SKM-1 (cell line): ENCODE results near the gene PALD1.

Source experiments
- DNase-seq: peaks from one replicate; lab custom pipeline; 2025; ENCODE audit not compliant: unreplicated experiment; lab: John Stamatoyannopoulos, UW

PALD1 gene

DNA sequence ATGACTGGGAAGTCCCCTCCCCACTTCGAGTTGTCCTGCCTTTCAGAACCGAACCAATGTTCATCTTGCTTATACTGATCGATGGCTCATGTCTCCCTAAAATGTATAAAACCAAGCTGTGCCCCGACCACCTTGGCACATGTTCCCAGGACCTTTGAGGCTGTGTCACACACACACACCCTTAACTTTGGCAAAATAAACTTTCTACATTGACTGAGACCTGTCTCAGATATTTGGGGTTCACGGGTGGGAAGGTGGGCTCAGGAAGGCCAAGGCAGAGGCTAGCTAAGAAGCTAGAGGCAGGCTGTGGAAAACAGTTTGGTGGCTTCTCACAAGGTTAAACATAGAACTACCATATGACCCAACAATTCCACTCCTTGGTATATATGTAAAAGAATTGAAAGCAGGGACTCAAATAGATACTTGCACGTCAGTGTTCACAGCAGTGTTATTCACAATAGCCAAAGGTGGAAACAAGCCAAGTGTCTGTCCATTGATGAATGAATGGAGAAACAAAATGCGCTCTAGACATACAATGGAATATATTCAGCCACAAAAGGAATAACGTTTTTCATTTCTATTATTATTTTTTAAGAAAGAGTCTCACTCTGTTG, 108.6 kb downstream of the PALD1 start:
- DNase-seq: no peak

DNA sequence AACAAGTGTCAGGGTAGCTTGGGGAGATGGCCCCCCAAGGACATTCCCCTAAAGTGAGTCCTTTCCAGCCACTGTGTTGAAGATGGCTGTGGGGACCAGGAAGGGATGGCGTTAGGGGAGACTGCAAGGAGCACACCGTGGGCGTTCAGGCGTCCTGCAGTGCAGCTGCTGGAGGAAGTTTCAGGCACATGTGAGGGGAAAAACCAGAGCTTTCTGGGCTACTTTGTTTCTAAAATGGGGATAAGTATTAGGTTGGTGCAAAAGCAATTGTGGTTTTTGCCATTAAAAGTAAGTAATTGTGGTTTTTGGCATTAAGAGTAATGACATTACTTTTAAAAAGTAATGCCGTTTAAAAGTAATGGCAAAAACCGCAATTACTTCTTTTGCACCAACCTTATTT, 109.7 kb downstream of the PALD1 start:
- no peak for DNase-seq

DNA sequence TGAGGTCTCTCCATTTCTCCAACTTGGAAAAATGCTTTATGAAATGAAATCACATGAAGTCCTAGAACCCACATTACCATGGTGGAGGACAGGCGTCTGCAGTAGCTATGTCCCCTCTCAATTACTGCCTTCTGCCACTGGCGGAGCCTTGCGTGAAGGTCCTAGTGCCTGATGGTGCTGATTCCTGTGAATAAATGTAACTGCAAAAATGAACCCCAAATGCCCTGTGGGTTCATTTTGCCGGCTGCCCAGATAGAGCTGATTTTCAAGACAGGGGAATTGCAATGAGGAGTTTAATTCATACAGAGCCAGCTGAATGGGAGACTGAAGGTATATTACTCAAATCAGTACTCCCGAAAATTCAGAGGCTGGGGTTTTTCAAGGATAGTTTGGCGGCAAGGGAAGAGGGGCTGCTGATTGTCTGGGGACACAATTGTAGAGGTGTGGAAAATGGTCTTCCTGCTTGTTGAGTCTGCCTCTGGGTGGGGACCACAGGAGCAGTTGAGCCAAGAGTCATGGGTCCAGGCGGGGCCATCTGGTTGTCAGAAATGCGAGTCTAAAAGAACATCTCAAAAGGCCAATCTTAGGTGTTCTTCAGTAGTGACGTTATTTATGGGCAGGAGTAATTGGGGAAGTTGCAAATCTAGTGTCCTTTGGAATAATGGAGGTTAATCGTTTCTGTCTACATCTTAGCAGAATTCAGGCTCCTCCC, 110.4 kb downstream of the PALD1 start:
- no peak for DNase-seq

DNA sequence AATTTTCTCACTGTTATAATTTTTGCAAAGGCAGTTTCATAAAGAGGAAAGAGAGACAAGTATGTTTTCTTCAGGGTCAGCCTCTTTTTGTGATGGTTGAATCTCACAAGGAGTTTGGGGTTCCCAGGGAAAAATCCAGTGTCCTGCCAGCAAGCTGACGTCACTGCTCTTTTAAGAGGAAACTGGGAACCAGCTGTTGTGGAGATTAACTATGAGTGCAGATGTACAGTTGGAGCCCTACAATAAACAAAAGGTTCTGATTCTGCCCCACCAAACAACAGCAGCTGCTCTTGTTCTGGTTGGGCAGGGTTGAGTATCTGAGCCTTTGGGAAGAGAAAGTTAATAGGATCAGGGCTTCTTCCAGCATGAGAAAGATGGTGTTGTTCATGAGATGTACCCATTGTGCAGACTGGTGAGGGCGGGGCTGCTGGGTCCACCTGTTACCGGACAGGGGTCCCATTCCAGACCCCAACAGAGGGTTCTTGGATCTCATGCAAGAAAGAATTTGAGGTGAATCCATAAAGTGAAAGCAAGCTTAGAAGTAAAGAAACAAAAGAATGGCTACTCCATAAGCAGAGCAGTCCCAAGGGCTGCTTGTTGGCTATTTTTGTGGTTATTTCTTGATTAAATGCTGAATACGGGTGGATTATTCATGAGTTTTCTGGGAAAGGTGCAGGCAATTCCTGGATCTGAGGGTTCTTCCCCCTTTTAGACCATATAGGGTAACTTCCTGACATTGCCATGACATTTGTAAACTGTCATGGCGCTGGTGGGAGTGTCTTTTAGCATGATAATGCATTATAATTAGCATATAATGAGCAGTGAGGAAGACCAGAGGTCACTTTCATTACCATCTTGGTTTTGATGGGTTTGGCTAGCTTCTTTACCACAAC, 111.4 kb downstream of the PALD1 start:
- no peak for DNase-seq

DNA sequence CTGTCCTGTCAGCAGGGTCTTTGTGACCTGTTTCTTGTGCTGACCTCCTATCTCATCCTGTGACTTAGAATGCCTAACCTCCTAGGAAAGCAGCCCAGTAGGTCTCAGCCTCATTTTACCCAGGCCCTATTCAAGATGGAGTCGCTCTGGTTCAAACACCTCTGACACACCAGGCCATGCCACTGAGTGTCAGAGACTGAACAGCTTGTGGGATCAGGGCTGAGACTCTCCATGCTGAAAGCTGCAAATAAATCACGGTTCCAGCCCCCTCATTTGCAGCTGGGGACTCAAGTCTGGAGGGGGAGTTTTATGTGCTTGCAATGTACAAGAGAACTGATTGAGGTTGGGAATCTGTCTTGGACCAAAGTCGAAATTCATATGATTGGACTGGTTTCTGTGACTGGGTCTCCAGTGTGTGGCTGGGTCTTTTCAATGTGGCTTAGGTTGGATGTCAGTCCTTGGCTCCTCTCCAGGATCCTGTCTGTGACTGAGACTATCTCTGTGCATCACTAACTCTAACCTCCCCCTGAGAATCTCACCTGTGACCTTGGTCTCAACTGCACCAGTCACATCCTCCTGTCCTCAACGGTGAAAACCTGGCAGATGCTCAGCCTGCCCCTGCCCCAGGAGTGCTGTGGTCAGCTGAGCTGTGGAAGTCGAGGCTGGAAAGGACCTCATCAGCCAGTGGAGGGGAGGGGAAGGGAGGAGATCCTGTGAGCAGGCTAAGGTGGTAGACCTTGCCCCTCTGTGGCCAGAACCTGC, 112.3 kb downstream of the PALD1 start:
- no peak for DNase-seq

DNA sequence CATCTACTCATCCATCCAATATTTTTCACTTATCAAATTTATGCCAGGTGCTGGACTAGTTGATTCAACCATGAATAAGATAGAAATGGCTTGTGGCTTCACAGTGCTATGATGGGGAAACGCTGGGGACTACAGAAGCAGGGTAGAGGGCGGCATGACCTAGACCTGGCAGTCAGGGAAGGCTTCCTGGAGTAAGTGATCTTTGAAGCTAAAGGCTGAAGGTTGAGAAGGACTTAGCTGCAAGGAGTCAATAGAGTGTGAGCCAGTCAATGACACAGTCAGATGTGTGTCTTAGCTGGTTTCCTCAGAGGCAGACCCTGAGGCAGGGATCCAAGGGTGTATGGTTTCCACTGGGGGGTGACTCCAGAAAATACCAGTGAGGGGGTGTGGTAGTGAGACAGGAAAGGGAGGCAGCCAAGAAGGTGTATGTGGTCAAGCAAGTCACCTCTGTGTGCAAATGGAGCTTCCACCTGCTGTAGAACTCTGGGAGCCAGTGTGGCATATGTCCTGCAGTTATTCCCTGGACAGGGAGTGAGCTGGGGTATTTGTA, 113.7 kb downstream of the PALD1 start:
- DNase-seq: no peak

DNA sequence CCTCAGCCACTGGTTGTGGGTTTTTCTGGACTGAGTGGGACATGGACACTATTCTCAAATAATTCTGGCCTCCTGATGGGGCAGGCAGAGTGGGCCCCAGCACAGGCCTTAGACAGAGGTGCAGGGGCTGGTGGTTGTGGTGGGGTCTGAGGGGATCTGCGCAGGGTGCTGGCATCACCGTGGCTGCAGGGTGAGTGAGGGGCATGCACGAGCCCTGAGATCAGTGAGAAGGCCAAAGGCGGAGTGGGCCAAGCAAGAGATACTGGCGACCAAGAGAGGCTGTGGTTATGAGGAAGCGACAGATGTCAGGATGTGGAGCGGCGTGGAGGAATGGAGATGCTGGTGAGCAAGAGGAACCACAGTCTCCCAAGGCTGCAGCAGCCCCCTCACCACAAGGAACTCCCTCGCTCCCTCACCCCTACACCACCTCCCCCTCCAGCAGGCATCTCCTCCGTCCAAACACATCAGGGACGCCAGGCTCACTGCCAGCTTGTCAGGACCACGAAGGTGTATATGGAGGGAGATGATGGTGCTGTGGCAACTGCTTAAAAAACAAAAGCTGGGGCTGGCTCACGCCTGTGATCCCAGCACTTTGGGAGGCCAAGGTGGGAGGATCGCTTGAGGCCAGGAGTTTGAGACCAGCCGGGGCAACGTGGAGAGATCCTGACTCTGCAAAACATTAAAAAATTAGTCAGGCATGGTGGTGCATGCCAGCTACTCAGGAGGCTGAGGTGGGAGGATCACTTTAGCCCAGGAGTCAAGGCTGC, 114.4 kb downstream of the PALD1 start:
- peak; percentile 44 for DNase-seq

DNA sequence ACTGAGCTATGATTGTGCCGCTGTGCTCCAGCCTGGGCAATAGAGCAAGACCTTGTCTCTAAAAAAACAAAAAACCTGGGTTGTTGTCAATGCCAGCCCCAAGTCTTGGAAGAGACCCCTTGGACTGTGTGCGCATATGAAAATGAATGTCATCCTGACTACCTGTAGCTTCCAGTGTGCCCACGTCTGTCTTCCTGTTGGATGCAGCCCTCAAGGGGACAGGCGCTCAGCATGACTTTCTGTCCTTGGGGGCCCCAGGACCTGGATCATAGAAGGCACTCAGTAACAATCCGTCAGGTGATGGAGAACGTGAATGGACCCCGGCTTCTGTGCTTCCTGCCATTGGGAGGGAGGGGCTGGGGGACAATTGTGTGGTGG, 114.9 kb downstream of the PALD1 start:
- DNase-seq: no peak

DNA sequence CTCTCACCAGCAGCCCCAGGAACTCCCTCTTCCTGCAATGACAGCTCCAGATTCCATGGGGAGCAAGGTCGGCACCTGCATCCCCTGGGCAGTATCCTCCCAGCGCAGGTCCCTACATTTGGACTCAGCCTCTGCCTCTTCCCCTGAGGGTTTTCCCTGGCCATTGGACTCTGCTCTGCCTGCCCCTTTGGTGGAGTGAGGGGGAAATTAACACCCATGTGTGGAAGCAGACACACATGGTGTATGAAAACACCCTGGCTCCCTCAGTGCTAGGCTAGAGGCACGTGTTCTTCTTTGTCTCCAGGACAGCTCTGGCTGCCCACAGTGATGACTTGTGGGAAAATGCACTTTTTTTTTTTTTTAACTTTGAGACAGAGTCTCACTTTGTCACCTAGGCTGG, 115.6 kb downstream of the PALD1 start:
- DNase-seq: no peak

DNA sequence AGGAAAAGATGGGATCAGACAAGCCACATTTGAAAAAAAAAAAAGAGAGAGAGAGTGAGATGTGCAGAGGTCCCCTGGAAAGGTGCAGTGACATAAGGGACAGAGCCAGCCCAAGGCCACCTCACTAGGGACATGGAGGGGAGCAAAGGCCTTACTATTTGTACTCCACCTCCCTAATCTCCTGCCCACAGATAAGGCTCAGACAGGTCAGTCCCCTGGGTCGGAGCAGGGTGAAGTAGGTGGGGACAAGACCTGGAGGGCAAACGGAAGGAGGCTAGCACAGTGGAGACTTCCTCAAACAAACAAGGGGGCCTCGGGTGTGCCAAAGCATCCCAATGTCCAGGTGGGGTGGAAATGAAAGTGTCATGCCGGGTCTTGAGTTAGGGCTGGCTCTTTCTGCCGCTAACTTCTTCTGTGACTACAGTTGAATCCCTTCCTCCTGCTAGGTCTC, 117.0 kb downstream of the PALD1 start:
- no peak for DNase-seq

DNA sequence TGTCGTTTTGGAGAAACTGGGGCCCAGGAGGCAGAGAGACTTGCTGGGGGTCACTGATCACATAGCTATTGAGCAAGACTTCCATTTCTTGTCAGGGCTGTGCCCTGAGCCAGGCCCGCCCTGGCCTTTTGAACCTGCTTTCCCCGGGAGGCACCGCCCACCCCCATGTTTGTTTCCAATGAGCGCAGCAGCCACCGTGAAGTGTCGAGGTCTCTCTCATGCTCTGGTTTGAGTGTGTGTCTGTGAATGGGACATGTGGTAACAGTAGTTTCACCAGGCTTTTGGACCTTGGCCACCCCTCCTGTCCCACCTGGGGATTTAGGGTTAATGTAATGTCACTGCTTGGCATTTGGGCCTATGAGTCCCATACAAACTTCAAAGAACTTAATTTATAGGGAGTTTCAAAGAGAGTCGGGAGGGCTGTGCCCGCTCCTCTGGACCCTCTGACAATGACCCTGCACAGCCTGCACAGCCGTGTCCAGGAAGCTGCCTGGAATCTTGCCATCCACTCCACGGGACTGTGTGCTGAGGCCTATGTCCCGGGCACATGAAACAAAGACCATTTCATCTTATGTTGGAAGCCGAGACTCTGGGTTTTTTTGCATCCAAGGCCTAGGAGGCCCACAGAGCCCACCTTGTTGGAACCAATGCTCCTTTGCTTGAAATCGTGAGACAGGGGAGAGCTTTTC, 117.7 kb downstream of the PALD1 start:
- DNase-seq: no peak

DNA sequence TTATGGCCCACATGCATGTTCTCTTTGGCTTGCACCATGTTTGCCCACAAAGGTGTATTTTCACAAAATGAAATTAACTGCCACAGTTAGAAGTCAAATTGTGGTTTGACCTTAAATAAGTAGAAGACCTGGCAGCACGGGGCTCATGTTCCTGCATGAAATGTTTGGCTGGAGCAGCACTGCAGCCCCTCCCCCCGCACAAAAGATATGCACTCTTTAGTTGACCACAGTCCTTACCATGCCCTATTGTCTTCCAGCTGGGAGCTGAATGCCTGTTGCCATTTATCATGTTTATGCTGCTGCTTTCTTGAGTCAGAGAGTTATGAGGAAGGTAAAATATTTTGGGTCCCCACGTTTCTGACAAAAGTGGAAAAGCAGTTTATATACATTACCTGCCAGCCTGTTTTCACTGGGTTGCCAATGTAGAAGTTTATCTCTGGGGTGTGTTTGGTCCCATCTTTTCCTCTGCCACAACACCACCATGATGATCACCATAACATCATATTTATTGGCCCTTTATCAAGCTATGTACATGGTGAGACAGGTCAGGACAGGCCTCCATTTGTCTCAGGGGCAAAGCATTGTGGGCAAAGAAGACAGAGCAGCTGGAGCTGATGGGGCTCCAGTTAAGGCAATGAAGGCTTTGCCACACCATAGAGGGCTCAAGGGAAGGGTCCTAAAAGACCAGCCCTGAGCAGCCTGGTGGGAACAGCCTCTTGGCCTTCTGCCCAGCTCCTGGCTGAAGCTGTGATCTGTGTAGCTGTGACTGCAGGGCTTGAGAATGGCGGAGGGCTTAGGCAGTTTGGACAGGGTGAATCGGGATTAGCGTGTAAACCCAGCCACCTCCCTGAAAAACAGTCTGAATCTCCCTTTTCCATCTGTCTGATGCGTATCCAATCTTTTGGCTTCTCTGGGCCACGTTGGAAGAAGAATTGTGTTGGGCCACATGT, 118.6 kb downstream of the PALD1 start:
- DNase-seq: no peak

DNA sequence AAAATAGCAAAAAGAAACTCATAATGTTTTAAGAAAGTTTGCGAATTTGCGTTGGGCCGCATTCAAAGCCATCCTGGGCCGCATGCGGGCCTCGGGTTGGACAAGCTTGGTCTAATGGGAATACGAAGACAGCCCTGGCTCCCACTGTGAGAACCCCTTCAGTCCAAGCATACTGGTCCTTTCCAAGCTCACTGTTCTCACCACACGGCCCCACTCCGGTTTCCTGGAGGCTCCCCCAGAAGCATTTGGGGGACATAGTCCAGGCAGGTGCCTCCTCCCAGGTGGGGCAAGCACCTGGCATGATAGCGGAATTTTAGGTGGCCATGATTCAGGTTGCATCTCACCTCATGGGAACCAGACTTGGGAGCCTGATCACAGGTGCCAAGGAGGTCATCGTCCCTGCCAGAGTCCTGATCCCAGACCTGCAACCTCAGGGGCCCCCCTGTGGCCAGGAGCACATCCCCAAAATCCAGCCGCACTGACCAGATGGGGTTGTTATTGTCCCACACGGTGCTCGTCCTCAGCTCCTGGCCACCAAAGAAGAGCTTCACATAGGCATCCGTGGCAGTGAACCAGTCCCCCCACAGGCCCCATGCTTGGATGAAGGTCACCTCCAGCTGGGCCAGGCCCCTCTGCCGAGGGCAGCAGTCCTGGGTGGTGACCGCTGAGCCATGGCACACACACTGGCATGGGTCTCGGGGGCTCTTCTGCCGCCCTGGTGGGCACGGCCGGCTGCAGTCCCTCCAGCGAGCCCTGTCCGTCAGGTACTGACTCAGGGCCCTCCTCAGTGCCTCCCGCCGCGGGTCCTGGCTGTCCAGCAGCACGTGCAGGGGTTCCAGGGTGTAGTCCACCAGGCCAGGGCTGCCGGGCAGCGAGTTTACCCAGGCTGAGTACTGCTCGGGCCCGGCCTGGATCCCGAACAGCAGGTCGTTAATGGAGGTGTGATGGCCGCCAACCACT, 119.6 kb downstream of the PALD1 start:
- DNase-seq: no peak

DNA sequence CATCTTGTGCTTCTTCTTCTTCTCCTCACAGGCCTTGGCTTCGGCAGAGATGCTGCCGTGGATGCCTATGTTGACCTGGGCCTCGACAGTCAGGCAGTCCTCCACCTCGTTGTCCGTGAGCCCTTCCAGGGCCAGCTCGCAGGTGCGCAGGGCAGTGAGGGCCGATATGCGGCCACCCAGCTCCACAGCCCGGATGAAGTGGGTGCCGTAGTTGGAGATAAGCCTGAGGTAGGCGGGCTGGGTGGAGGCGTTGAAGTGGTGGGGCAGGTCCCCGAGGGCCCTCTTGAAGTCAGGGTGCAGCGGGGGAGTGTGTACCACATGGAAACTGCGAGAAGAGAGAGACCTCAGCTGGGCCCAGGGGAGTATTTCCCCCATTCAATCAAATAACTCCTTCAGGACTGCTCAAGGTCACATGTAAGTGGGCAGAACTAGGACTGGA, 120.3 kb downstream of the PALD1 start:
- DNase-seq: no peak

DNA sequence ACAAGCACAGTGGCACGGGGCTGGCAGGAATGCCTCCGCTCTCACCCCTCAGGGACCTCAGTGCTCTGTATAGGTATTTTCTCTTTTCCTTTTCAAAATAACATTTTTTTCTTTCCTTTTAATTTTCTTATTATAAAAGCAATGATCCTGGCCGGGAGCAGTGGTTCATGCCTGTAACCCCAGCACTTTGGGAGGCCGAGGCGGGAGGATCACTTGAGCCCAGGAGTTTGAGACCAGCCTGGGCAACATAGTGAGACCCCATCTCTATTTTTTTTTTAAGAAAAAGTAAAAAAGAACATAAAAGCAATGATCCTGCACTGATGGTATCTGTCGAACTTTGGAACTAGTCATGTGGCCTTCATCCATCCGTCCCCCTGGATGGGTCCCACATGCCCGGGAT, 120.8 kb downstream of the PALD1 start:
- no peak for DNase-seq

DNA sequence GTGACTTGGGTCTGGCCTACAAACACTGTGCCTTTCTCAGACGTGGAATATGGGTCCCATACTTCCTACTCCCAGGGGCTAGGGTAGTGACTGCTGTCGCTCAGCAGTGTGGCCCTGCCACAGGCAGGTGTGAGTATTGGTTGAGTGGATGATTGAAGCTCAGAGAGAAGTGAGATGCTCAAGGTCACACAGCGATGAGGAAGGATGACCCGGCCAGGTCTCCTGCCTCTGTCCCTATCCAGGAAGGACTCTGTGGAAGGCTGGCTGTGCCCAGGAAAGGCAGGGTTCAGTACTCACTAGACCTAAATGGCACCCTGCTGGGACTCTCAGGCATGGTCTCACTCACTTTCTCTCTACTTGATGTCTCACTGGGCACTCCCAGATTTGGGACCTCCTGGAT, 121.2 kb downstream of the PALD1 start:
- DNase-seq: no peak
